HUES48 (cell line): ENCODE results near the gene SP5.

Source experiments
- H3K27ac ChIP-seq: one replicate; pipeline ENCODE4 v1.7.0; 2013; ENCODE audit warnings: low read depth, low read length, inconsistent platforms
- H3K27me3 ChIP-seq: 2 replicates; pipeline ENCODE4 v1.6.1; 2013; ENCODE audit warnings: mild to moderate bottlenecking, low read length; ENCODE audit not compliant: control insufficient read depth, insufficient read depth
- H3K36me3 ChIP-seq: 2 replicates; pipeline ENCODE4 v1.6.1; 2013; ENCODE audit warnings: low read length; ENCODE audit not compliant: control insufficient read depth, insufficient read depth
- H3K4me1 ChIP-seq: 2 replicates; pipeline ENCODE4 v1.6.1; 2013; ENCODE audit warnings: mild to moderate bottlenecking, low read length; ENCODE audit not compliant: control insufficient read depth, insufficient read depth
- H3K4me3 ChIP-seq: 2 replicates; pipeline ENCODE4 v1.5.1; 2013; ENCODE audit warnings: mild to moderate bottlenecking, low read depth, low read length
- H3K9ac ChIP-seq: 2 replicates; pipeline ENCODE4 v1.6.1; 2013; ENCODE audit warnings: mild to moderate bottlenecking, low read depth, low read length, moderate library complexity
- H3K9me3 ChIP-seq: 2 replicates; pipeline ENCODE4 v1.6.1; 2013; ENCODE audit warnings: low read length; ENCODE audit not compliant: control insufficient read depth, insufficient read depth

SP5 gene

GRCh38 chr2:170689481-170689880 lies 25.7 kb upstream of the SP5 start:
- Histone ChIP-seq H3K27me3 (no peaks in the 10 kb centered on the region), H3K9ac (no peak overlapping the region), H3K36me3 (no peaks in the 10 kb centered on the region), H3K4me3 (no peak overlapping the region), H3K27ac (no peak overlapping the region), H3K4me1 (peaks cover 6% of the 10 kb centered on the region; the same call in 1 of the 2 replicates), H3K9me3 (no peaks in the 10 kb centered on the region)

- Histone ChIP-seq H3K27me3 (no peaks in the 10 kb centered on the region), H3K36me3 (no peaks in the 10 kb centered on the region), H3K9me3 (no peaks in the 10 kb centered on the region), H3K4me3 (no peak overlapping the region), H3K9ac (no peak overlapping the region), H3K4me1 (peaks cover 12% of the 10 kb centered on the region; the same call in 1 of the 2 replicates), H3K27ac (no peak overlapping the region)
Measured at GRCh38 chr2:170690640-170691039, 24.5 kb upstream of the SP5 start.

- no peak overlapping the region for H3K4me3 ChIP-seq
Measured at GRCh38 chr2:170694316-170694715, 20.8 kb upstream of the SP5 start.

GRCh38 chr2:170695521-170696410 lies 19.4 kb upstream of the SP5 start:
- Histone ChIP-seq H3K4me1 (peaks cover 17% of the 10 kb centered on the region; the same call in 1 of the 2 replicates), H3K36me3 (no peaks in the 10 kb centered on the region), H3K9ac (no peak overlapping the region), H3K9me3 (no peaks in the 10 kb centered on the region), H3K27ac (peak overlapping the region; percentile 16), H3K4me3 (no peak overlapping the region), H3K27me3 (no peaks in the 10 kb centered on the region)

More at GRCh38 chr2:170694316-170694715, 20.8 kb upstream of the SP5 start:
- H3K9me3 ChIP-seq = no peaks in the 10 kb centered on the region
- H3K27me3 ChIP-seq = no peaks in the 10 kb centered on the region
- no peak overlapping the region for H3K27ac ChIP-seq
- H3K36me3 ChIP-seq = no peaks in the 10 kb centered on the region
- no peak overlapping the region for H3K9ac ChIP-seq
- H3K4me1 ChIP-seq = peaks cover 17% of the 10 kb centered on the region; the same call in 1 of the 2 replicates

- H3K27ac ChIP-seq = peak overlapping the region; percentile 12
- no peaks in the 10 kb centered on the region for H3K36me3 ChIP-seq
- no peaks in the 10 kb centered on the region for H3K27me3 ChIP-seq
Measured at GRCh38 chr2:170696948-170697347, 18.2 kb upstream of the SP5 start.

GRCh38 chr2:170701011-170701410 lies 14.1 kb upstream of the SP5 start:
- no peaks in the 10 kb centered on the region for H3K36me3 ChIP-seq
- H3K4me3 ChIP-seq = no peak overlapping the region
- 0 out of 2 replicates have a peak, but pooled peaks cover under 1% of the 10 kb centered on the region for H3K27me3 ChIP-seq
- no peak overlapping the region for H3K27ac ChIP-seq
- H3K4me1 ChIP-seq = peaks cover 9% of the 10 kb centered on the region
- no peak overlapping the region for H3K9ac ChIP-seq
- peaks cover 5% of the 10 kb centered on the region; the same call in 1 of the 2 replicates for H3K9me3 ChIP-seq

More at GRCh38 chr2:170696948-170697347, 18.2 kb upstream of the SP5 start:
- H3K4me1 ChIP-seq = peaks cover 17% of the 10 kb centered on the region; the same call in 1 of the 2 replicates
- no peak overlapping the region for H3K9ac ChIP-seq
- no peak overlapping the region for H3K4me3 ChIP-seq
- H3K9me3 ChIP-seq = no peaks in the 10 kb centered on the region

GRCh38 chr2:170703776-170704476 lies 11.2 kb upstream of the SP5 start:
- Histone ChIP-seq H3K4me3 (no peak overlapping the region), H3K36me3 (no peaks in the 10 kb centered on the region), H3K9ac (no peak overlapping the region), H3K27me3 (peaks cover 30% of the 10 kb centered on the region), H3K9me3 (peaks cover 5% of the 10 kb centered on the region; the same call in 1 of the 2 replicates), H3K4me1 (peaks cover 12% of the 10 kb centered on the region), H3K27ac (no peak overlapping the region)

GRCh38 chr2:170707821-170708795 lies 7.0 kb upstream of the SP5 start:
- Histone ChIP-seq H3K36me3 (no peaks in the 10 kb centered on the region), H3K27me3 (peaks cover 71% of the 10 kb centered on the region), H3K27ac (no peak overlapping the region), H3K9me3 (no peaks in the 10 kb centered on the region), H3K4me1 (peaks cover 36% of the 10 kb centered on the region), H3K9ac (no peak overlapping the region), H3K4me3 (no peak overlapping the region)

GRCh38 chr2:170710609-170710979 lies 4.5 kb upstream of the SP5 start:
- peaks cover 49% of the 10 kb centered on the region for H3K4me1 ChIP-seq
- H3K27ac ChIP-seq = no peak overlapping the region
- H3K36me3 ChIP-seq = no peaks in the 10 kb centered on the region
- H3K9me3 ChIP-seq = no peaks in the 10 kb centered on the region
- no peak overlapping the region for H3K9ac ChIP-seq
- H3K27me3 ChIP-seq = peaks cover 96% of the 10 kb centered on the region
- no peak overlapping the region for H3K4me3 ChIP-seq

- peak overlapping the region; percentile 17; the same call in 1 of the 2 replicates for H3K4me3 ChIP-seq
- no peak overlapping the region for H3K9ac ChIP-seq
- H3K27me3 ChIP-seq = peaks cover 100% of the 10 kb centered on the region
- H3K36me3 ChIP-seq = no peaks in the 10 kb centered on the region
- peak overlapping the region; percentile 64 for H3K27ac ChIP-seq
- peaks cover 49% of the 10 kb centered on the region for H3K4me1 ChIP-seq
- H3K9me3 ChIP-seq = no peaks in the 10 kb centered on the region
Measured at GRCh38 chr2:170711196-170711773, 3.9 kb upstream of the SP5 start.
